GM21526 (cell line): Measurements from ENCODE around the gene MRPL27.

Experiments
- ATAC-seq: cut with Tn5 transposase; IDR thresholded peaks from one replicate; pipeline ENCODE4 v1.9.1; 2021; ENCODE audit warnings: moderate library complexity; ENCODE audit not compliant: unreplicated experiment, low FRiP score

The MRPL27 gene

GRCh38 chr17:50319306-50320004, 53.5 kb downstream of the MRPL27 start:
- no peak for ATAC-seq

- ATAC-seq: no peak
Measured at GRCh38 chr17:50318501-50319285, 54.3 kb downstream of the MRPL27 start.
